Spleen (tissue), 7 donors: ENCODE measurements around the gene HECW1.

Source experiments
- CTCF ChIP-seq, 11 experiments: fragments of 200-600 bp in 7 of 11; fragments of 450-650 bp in 4 of 11; sonication (generic) in 4 of 11; IDR thresholded peaks in 8 of 11; conservative IDR thresholded peaks in 3 of 11; 1 replicate in 7 of 11; 2 replicates in 4 of 11; pipeline versions ENCODE4 v1.4.0 to v1.8.0; 2016 to 2021; ENCODE audit warnings: antibody characterized with exemption in 11 of 11, inconsistent platforms in 4 of 11, mild to moderate bottlenecking in 1 of 11
- POLR2A ChIP-seq, 3 donors: fragments of 450-650 bp; IDR thresholded peaks; one replicate each; pipeline ENCODE4 v1.5.1; 2017; ENCODE audit warnings: antibody characterized with exemption in 3 of 3, mild to moderate bottlenecking in 1 of 3
- POLR2AphosphoS5 ChIP-seq, 3 donors: sonication (generic); formaldehyde crosslinking; IDR thresholded peaks; one replicate each; pipeline ENCODE4 v1.5.1; 2017; ENCODE audit warnings: antibody characterized with exemption in 3 of 3
- donor health status: DM: no; HTN: no; CAD: no; lungs with moderate emphysema.
- donor health status: DM: no; HTN: no; CAD: no.
- donor health status: DM: no; HTN: no; CAD: no.

GRCh38 chr7:43201912-43202311 is 89.5 kb downstream of the HECW1 start:
- no peak for TF ChIP-seq POLR2AphosphoS5 (IDR thresholded peaks at IDR 0.05)
- TF ChIP-seq CTCF (IDR thresholded peaks at IDR 0.05 in 8 of 11, conservative IDR thresholded peaks at IDR 0.05 in 3 of 11) = no peak
- TF ChIP-seq POLR2A (IDR thresholded peaks at IDR 0.05) = no peak
